GM12865 (cell line): Measurements from ENCODE around the gene LNX1.
"Not testable (repeated sequence)": the region's sequence is repeated elsewhere in the genome, so short reads cannot be mapped to it uniquely, and the experiment has no call there.

Source experiments
- DNase-seq: peaks from one replicate; pipeline ENCODE4 v3.0.0; 2010; ENCODE audit warnings: low read depth
- H3K4me3 ChIP-seq: 2 replicates; pipeline ENCODE4 v1.5.1; 2011; ENCODE audit warnings: mild to moderate bottlenecking, low read depth, low read length, control low read depth
- CTCF ChIP-seq: IDR thresholded peaks from 2 replicates; pipeline ENCODE4 v1.5.1; 2011; ENCODE audit warnings: low read length, control low read depth, low read depth, inconsistent platforms; ENCODE audit not compliant: insufficient read depth; ENCODE audit errors: missing control alignments

LNX1 gene

GRCh38 chr4:53422367-53422766, 168.9 kb downstream of the LNX1 start:
- no peak for TF ChIP-seq CTCF
- H3K4me3 ChIP-seq, result no peak overlapping the region
- no peak for DNase-seq

- no peak for TF ChIP-seq CTCF
Observed at GRCh38 chr4:53421791-53422190, 169.5 kb downstream of the LNX1 start.

GRCh38 chr4:53419208-53419607, 172.1 kb downstream of the LNX1 start:
- H3K4me3 ChIP-seq, result no peak overlapping the region
- TF ChIP-seq CTCF, result no peak
- DNase-seq, result no peak

More at GRCh38 chr4:53421791-53422190, 169.5 kb downstream of the LNX1 start:
- H3K4me3 ChIP-seq, result no peak overlapping the region
- no peak for DNase-seq

- H3K4me3 ChIP-seq, DNase-seq: not testable (repeated sequence)
Observed at GRCh38 chr4:53409479-53409878, 181.8 kb downstream of the LNX1 start.
